HG03442 (cell line): ENCODE measurements around the gene C1orf198.

Source experiments
- ATAC-seq: cut with Tn5 transposase; IDR thresholded peaks from one replicate; pipeline ENCODE4 v1.9.1; 2021; ENCODE audit warnings: mild to moderate bottlenecking, moderate library complexity; ENCODE audit not compliant: unreplicated experiment

Gene C1orf198

DNA sequence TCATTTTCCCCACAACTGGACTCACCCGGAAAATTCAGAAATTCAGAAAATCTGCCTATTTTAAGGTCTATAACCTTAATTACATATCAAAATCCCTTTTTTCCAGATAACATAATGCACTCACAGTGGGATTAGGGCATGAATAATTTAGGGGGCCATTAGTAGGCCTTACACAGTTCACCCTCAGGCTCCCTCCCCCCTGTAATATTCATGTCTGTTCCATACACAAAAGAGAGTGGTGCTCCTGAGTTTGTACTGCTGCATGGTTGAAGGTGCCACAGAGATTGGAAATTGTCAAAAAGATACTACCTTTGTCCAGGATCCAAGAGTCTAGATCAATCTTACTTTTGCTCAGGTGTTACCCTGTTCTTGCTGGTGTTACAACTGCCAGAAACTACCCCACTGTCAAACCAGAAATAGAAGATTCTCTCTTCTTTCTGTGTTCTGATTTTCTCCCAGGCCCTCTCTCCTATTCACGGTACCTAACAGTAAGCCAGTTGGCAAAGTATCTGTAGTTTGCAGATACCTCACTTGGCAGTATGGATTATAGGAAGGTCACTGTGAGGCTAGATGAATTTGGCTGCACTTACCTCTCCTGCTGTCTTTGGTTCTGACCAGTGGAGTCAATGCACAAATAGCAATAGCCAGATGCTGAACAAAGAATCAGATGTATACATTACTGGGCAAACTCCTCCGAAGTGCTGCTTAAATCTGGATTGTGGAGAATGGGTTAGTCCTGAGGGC is 53.2 kb downstream of the C1orf198 start:
- no peak for ATAC-seq

- no peak for ATAC-seq
Measured at GRCh38 chr1:230812568-230812967, 55.8 kb downstream of the C1orf198 start.

DNA sequence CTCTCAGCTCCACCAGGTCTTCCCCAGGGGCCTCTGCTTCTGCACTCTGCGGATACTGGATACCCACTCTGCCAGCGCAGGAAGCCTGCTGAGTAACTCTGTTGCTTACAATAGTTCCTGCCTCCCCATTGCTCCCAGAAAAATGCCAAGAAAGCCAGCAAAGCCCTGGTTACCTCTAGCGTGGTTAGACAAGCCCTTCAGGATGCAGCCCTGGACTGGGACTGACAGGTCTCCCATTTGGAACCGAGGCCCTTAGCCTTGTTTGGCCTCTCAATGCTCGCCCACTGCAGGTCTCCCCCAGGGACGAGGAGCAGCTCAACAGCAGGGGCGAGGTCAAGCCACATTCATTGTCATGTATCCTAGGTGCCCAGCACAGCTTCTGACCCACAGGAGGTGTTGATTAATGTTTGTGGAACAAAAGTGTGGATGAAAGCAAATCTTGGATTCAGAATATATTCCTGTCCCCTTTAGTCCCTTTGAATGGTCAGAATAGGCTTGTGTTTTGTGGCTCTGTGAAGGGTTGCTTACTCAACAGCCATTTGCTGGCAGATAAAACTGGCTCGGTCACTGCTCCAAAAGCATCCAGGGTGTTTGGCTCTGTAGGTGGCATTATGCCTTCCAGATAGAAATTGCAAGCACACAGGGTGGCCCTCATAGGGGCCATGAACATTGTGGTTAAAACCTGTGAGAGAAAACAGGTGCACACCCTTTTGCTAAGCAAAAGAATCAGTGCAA is 58.9 kb downstream of the C1orf198 start:
- ATAC-seq: no peak

DNA sequence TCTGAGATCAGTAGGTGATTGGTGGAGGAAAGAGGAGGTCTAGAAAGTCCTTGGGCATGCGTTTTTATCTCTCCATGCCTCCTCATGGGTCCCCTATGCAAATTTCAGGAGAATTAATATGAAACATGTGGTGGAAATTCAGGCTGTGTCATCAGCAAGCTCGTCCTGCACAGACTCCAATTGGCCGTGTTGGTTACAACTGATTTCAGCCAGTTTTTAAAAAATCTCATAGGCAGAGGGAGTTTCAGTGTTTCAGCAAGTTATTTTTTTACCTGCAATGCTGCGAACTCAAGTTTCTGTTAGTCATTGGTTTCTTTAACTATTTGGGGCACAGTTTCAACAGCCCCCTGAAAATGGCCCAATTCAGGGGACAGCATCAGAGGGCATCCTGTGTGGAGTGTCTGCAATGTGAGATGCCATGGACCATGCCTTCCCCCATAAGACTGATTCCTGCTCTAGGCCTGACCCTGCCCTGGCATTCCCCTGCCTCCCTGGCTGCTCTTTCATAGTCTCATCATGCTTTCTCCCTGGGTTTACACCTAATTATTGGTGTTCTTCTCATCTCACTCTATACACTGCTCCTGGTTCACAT is 59.9 kb downstream of the C1orf198 start:
- ATAC-seq: no peak

DNA sequence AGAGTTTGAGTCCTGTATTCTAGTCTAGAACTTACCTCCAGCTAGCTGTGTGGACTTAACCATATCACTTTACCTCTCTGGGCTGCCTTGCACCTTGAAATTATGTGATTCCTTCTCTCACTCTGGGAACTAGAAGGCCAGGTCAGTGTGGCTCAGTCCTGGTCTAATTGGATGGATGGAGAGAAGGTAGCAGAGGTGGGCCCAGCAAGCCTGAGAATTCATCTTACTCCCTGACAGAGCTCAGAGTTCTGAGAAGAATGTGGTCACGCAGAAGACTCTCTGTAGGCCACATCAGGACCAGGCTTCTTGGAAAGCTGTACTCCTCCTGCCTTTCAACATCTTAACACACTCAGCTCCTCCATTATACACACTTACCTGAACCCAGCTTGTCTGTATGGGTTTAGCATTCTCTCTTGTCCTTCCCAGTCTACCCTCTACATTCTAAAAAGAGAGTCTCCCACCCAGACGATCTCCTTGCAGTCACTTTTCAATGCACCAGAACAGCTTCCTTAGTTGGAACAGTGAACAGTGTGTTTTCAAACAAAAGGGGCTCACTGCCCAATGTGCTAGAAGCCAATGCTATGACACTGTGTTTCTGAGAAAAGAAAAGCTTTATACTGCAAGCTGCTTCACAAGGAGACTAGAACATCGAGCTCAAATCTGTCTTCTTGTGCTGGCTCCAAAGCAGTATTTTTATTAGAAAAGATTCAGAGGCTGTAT is 60.6 kb downstream of the C1orf198 start:
- ATAC-seq: no peak

- ATAC-seq: no peak
Measured at GRCh38 chr1:230807029-230807428, 61.3 kb downstream of the C1orf198 start.

DNA sequence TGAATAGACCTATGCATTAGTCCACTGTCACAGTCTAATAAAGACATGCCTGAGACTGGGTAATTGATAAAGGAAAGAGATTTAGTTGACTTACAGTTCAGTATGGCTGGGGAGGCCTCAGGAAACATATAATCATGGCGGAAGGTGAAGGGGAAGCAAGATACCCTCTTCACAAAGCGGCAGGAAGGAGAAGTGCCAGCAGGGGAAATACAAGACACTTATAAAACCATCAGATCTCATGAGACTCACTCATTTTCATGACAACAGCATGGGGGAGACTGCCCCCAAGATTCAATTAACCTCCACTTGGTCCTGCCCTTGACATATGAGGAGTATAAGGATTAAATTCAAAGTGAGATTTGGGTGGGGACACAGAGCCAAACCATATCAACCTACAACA is 61.8 kb downstream of the C1orf198 start:
- no peak for ATAC-seq

- no peak for ATAC-seq
Measured at GRCh38 chr1:230804396-230804795, 63.9 kb downstream of the C1orf198 start.

DNA sequence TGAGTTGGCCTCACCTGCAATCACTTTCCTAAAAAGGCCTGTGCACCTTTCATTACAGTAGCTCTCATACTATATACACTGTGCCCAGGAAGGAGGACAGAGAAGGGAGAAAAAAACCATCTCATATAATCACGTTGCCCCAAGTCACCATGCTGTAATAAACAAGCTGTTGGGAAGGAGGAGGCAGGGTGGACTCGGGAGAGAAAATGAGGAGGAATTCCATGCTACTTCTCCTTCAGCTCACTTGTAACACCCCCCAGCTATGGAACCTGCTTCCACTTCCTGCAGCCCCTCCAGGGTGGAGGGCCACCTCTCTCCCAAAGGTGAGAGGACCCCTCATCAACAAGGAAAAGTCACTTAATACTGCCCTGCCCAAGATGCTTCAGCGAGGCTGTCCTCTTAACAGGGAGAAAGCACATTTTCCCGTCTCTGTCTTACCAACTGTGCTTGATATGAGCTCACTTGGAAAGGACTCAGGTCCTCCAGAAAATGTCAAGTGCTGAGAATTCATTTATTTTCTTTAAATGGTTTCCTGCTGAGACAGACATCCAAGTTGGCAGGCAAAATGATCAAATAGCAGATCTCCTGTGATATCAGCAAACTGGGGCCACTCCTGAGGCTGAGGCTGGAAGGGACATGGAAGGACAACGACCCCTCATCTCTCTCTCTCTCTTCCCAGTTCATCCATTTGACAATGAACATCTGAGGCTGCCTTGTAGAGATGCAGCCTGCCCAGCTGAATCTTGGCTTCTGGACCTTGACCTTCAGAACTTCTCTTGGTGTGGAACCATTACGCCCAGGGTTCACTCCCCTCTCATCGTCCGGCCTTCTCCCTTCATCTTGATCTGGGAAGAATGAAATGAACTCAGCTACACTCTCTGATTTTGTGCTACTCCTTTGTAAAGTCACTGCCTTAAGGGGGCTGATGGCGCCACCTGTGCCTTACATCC is 67.2 kb downstream of the C1orf198 start:
- ATAC-seq: no peak

- ATAC-seq: no peak
Measured at GRCh38 chr1:230798491-230798890, 69.8 kb downstream of the C1orf198 start.

DNA sequence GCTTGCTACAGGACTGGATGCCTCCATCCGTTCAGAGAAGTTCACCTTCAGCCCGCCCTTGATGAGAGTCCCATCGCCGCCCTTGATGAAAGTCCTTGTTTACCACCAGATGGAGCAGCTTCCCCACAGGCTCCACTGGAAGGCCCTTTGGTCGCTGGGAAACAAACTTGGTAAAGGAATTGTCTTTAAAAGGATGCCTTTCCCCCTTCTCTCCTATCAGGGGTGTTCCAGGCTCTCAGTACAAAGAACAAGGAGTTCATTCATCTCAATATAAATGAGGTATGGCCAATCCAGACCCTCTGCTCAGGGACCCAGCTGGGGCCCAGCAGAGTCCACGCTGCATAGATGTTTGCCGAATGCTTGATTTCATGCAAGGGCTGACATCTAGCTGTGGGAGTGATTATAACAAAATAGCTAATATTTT is 70.4 kb downstream of the C1orf198 start:
- ATAC-seq: no peak

DNA sequence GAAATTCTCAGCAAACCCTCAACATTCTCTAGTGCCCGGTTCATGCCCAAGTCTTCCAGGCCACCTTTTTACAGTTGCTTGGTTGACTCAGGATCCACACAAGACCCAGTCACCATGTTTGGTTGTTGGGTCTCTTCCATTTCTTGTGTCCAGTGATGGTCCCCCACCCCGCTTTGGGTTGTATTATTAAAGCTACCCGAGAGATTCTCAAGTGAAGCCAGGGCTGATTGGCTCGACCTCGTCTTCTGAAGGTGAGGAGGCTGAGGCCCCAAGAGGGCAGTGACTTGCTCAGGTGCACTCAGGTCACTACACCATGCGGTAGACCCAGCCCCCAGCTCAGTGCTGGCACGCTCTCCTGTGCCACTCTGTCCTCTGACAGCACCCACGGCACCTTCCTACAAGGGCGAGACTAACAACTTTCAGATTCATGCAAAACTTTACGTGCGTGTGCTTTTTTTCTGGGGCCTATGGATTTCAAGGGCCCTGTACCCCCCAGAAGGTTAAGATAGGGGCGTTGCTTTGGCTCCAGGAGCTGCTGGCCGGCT is 70.9 kb downstream of the C1orf198 start:
- ATAC-seq: no peak

GRCh38 chr1:230796626-230797025 is 71.7 kb downstream of the C1orf198 start:
- no peak for ATAC-seq

GRCh38 chr1:230794871-230795605 is 73.3 kb downstream of the C1orf198 start:
- no peak for ATAC-seq

DNA sequence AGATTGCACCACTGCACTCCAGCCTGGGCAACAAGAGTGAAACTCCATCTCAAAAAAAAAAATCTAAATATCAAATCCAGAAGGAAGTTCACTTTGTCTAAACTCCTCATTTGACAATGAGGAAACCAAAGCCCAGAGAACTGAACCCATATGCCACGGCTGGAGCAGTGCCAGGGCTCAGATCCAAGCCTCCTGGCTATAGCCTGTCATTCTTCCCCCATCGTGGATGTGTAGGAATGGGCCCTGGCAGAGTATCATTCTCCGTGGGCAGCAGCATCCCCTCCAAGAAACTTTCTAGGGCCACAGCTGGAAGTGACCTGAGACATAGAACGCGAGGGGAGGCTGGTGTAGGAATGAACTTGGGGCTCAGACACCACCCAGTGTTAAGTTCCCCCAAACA is 73.9 kb downstream of the C1orf198 start:
- no peak for ATAC-seq

GRCh38 chr1:230793463-230793745 is 74.9 kb downstream of the C1orf198 start:
- ATAC-seq: no peak

GRCh38 chr1:230792691-230793462 is 75.4 kb downstream of the C1orf198 start:
- ATAC-seq: no peak

- no peak for ATAC-seq
Measured at GRCh38 chr1:230791986-230792564, 76.2 kb downstream of the C1orf198 start.
